HG02852 (cell line): ENCODE data around the gene FZD1.
"Not testable (repeated sequence)": the region's sequence is repeated elsewhere in the genome, so short reads cannot be mapped to it uniquely, and the experiment has no call there.

ENCODE experiments used
- ATAC-seq: cut with Tn5 transposase; IDR thresholded peaks from one replicate; pipeline ENCODE4 v1.9.1; 2021; ENCODE audit warnings: mild to moderate bottlenecking, moderate library complexity; ENCODE audit not compliant: unreplicated experiment

FZD1 gene

DNA sequence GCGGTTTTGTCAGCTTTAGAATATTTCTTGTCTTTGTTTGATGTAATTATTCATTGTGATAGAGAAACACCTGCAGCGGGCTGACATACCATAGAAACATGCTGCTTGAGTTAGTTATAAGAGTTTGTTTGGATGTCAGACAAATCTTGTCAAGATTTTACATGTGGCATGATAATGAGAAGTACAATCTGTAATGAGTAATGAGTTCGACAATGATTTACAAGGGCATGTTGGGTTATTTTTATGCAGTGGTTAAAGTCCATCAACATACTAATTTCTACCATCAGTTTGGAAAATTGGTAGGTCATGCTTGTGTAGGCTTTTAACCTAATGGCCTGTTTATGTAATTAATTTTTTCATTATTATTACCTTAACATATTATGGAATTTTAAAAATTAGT is 31.3 kb downstream of the FZD1 start:
- ATAC-seq: no peak

DNA sequence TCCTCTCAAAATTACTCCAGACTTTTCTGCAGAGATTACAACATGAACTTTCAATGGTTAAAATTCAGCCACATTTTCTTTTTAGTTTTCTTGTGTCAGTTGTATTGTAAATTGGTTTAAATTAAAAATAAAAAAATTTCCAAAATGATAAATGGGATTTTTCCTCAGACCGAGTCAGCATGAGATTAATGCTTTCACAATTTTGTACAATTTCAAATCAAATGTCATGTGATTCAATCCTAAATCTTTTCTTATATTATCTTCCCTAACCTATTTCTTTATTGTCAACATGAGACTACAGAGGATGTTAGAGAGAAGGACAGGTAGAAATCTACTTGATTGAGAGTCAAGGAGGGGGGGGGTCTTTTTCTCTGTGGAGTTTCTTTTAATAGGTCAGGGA is 33.7 kb downstream of the FZD1 start:
- no peak for ATAC-seq

DNA sequence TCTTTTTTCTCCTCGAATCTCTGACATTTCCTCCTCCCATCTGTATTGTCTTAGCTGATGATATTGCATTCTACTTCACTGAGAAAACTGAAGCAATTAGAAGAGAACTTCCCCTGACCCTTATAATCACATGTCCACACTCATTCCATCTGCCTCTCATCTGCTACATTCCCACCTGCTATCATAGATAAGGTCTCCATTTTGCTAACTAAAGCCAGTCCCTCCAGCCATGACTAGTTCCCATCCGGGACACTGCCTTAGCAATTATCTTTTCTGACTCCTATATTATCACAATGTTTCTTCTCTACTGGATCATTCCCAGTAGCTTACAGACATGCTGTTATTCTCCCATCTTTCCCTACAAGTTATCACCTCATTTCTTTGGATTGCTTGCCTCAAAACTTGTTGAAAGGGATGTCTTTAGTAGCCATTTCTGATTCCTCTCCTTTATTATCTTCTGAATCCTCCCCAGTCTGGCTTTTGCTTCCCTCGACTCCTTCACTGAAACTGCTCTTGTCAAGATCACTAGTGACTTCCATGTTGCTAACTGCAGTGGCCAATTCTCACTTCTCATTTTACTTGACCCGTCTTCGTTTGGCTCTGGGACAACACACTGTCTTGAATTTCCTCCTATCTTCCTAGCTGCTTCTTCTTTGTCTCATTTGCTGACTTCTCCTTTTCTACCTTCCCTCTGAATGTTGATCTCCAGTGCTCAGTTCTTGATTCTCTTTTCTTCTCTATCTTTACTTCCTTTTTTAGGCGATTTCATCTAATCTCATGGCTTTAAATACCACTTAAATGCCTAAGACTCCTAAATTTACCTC is 35.9 kb downstream of the FZD1 start:
- ATAC-seq: no peak

DNA sequence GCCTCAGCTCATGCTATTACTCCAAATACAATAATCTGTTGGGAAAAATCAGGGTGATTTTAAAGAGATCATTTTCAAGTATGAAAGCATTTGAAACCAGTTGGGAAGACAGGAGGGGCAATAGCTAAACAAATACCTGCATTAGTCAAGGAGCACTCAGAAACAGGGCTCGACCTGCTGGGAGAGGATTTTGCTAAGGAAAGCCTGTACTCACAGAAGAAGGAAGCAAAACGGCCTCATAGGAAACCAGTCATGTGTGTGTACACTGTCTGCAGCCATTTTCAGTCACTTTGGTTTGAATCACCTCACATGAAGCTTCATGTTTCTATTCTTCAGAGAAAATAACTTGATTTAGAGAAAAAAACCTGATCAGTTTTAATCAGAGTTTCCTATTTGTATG is 38.6 kb downstream of the FZD1 start:
- ATAC-seq: no peak

GRCh38 chr7:91306266-91306665 is 42.0 kb downstream of the FZD1 start:
- ATAC-seq: no peak

GRCh38 chr7:91307467-91307866 is 43.2 kb downstream of the FZD1 start:
- no peak for ATAC-seq

DNA sequence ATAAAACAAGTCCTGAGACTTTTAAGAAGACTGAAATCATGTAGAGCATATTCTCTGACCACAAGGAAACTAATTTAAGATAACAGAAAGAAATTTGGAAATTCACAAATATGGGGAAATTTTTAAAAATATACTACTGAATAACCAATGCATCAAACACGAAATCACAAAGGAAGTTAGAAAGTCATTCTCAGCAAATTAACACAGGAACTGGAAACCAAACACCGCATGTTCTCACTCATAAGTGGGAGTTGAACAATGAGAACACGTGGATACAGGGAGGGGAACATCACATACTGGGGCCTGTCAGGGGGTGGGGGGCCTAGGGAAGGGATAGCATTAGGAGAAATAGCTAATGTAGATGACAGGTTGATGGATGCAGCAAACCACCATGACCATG is 44.0 kb downstream of the FZD1 start:
- ATAC-seq: not testable (repeated sequence)

GRCh38 chr7:91310830-91311460 is 46.7 kb downstream of the FZD1 start:
- no peak for ATAC-seq

DNA sequence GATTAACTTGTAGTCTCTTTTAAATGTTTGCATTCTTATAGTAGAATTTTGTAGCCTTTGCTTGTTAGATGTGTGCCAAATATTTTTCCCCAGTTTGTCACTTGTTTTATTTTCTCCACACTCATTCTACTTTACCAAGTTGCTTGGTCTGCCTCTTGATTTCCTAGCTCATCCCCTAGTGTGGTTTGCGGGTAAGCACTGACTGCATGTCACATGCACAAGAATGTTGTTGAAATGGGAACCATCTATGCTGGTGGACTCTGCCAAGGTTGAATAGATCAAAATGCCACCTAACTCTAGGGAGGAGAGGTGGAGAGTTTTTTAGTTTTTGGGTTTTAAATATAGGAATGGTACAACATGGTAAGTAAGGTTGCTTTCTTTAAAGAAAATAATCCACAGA is 47.6 kb downstream of the FZD1 start:
- no peak for ATAC-seq

DNA sequence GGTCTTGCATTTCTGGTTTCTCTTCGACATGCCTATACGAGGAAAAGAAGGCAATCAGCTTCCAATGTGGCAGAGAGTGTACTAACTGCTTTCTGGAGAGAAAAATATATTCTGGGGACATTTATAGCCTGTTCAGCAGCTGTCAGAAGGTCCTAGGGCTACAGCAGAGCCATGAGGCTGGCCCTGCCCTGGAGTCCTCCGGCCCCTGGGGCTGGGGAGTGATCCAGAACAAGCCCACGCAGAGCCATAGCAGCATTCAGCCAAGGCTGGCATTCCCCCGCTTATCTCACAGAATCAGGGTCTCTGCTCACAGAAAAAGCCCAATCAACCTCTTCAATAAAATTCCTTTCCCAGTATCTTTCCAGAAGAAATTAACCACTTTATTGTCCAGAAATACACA is 48.9 kb downstream of the FZD1 start:
- no peak for ATAC-seq

- no peak for ATAC-seq
Measured at GRCh38 chr7:91314591-91315323, 50.5 kb downstream of the FZD1 start.

DNA sequence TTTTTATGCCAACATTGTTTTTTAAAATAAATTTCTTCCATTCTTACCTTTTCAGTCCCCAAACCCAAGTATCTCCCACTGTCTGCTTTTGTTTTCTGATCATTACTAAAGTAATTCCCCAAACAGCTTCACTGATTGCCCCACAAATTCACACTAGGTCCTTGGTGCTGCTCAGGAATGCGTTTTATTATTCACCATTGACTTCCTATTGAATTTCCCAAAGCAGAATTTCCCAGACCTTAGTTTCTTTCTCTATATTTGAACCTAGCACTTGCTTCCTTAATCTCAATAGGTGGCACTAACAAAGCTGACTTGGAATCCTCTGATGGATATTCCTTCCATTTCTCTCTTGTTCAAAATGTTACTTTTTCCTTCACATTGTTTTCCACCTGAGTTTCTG is 52.2 kb downstream of the FZD1 start:
- no peak for ATAC-seq

DNA sequence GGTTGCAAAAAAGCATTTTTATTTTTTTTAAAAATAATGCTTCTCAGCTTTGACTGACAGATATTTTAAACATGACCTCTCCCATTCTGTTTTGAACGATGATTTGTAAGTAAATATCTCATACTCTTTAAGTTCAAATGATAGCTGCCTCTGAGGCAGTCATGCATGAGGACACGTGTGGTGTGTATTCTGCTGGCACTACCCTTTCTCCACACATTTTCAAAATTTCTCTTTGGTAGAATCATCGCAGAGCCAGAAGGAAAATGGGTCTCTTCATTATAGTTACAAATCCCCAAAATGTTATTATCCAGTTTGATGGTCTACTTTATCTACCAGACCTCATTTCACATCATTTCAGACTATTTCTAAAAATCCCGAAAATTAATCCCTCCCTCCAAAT is 55.1 kb downstream of the FZD1 start:
- ATAC-seq: no peak

DNA sequence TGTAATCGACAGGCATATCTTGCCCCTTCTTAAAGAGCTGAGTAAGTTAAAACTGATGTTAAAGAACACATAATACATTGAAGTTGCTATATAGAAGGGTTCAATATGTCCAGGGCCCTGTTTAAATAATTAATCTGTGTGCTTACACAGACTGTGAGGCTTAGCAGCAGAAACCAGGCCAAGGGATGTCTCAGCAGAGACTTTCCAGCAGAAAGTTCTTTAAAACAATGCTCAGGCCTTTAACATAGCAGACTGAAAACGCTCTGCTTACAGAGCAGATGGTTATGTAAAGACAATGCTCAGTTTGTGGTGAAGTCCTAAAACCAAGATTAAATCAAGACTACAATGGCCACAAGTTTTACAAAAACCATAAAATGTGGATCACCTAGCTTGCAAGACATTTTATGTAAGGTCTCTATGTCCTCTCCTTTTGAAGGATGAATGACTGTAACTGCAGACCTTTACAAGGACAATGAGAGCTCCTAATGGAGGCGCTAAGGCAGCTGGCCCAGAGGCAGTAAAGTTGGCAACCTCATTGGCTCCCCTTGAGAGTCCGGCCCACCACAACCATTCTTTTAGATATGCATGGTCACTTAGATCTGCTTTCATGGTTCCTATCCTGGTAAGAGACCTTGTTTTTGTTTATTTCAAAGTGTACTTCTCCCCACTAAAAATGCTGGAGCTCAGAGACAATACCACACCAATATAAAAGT is 56.3 kb downstream of the FZD1 start:
- no peak for ATAC-seq
